GM12878 (cell line): Measurements from ENCODE around the gene GANAB. TPM values are rescaled to one million over a fixed set of nuclear protein-coding genes. Genes with fewer than 3 reads are reported as not detected.
A peak's percentile ranks its signal among the peaks of the same experiment; 100 is the strongest.

Experiments
- ATAC-seq: fragments of 200-7000 bp; cut with Tn5 transposase; 3 replicates; pipeline ENCODE4 v1.9.1; 2020; ENCODE audit warnings: mild to moderate bottlenecking, moderate library complexity
- Bru-seq: library from RNA; stranded (reverse); fragments of 400-500 nt; gene quantifications from one replicate; lab custom pipeline; 2021; lab: Mats Ljungman, UMichigan
- BruChase-seq, 2 experiments: library from RNA; stranded (reverse); fragments of 400-500 nt; gene quantifications; one replicate each; lab custom pipeline; 2021; lab: Mats Ljungman, UMichigan
- BruUV-seq: library from RNA; stranded (reverse); fragments of 400-500 nt; replicated peaks from 2 replicates; lab custom pipeline; 2021; lab: Mats Ljungman, UMichigan
- CTCF ChIA-PET: fragments of 300-600 bp; sonication (Branson Sonifier 250); formaldehyde crosslinking; extraction: SDS; loops from one replicate; lab custom pipeline; 2021; ENCODE audit warnings: inconsistent platforms; lab: Yijun Ruan, JAX
- POLR2A ChIA-PET: fragments of 350-600 bp; formaldehyde crosslinking; extraction: SDS; loops from one replicate; lab custom pipeline; 2021; ENCODE audit warnings: inconsistent platforms; lab: Charles Lee
- RAD21 ChIA-PET: fragments of 300-600 bp; sonication (Branson Sonifier 250); formaldehyde crosslinking; loops from one replicate; lab custom pipeline; 2023; ENCODE audit warnings: antibody characterized with exemption; ENCODE audit not compliant: unreplicated experiment; lab: Charles Lee
- SMC1A ChIA-PET: fragments of 300-600 bp; sonication (Branson Sonifier 250); formaldehyde crosslinking; loops from one replicate; lab custom pipeline; 2023; ENCODE audit not compliant: unreplicated experiment, uncharacterized antibody; lab: Charles Lee
- DNase-seq: peaks from one replicate; pipeline ENCODE4 v3.0.0-alpha.2; 2011; ENCODE audit warnings: low read depth, low spot score
- FAIRE-seq: peaks from 3 replicates; lab custom pipeline; 2011; peaks lifted over from hg19 to GRCh38; lab: Jason Lieb, UNC
- H2AFZ ChIP-seq: 2 replicates; pipeline ENCODE4 v1.6.0; 2011; ENCODE audit warnings: low read depth, low read length, control low read depth; ENCODE audit not compliant: control insufficient read depth
- H3K27ac ChIP-seq: 2 replicates; pipeline ENCODE4 v1.5.1; 2011; ENCODE audit warnings: control low read depth; ENCODE audit not compliant: control insufficient read depth, insufficient read depth
- H3K27me3 ChIP-seq, 2 experiments: replicated peaks in 1 of 2; 2 replicates each; pipeline versions ENCODE4 v1.6.0 to v1.6.1; 2011; ENCODE audit warnings: low read length in 1 of 2; ENCODE audit not compliant: control insufficient read depth in 2 of 2, insufficient read depth in 2 of 2
- H3K36me3 ChIP-seq, 2 experiments: 2 replicates each; pipeline ENCODE4 v1.5.1; 2011; ENCODE audit warnings: low read length in 1 of 2; ENCODE audit not compliant: control insufficient read depth in 2 of 2, insufficient read depth in 2 of 2
- H3K4me1 ChIP-seq: 2 replicates; pipeline ENCODE4 v1.6.1; 2011; ENCODE audit warnings: mild to moderate bottlenecking, low read length, moderate library complexity, mixed read lengths; ENCODE audit not compliant: control insufficient read depth, insufficient read depth
- H3K4me2 ChIP-seq: 2 replicates; pipeline ENCODE4 v1.6.0; 2011; ENCODE audit warnings: control low read depth; ENCODE audit not compliant: control insufficient read depth, insufficient read depth
- H3K4me3 ChIP-seq: fragments of 200-600 bp; sonication (generic); 2 replicates; pipeline ENCODE4 v1.5.1; 2016
- H3K79me2 ChIP-seq: 2 replicates; pipeline ENCODE4 v1.6.0; 2011; ENCODE audit warnings: low read length; ENCODE audit not compliant: control insufficient read depth, insufficient read depth
- H3K9ac ChIP-seq: 2 replicates; pipeline ENCODE4 v1.8.0; 2011; ENCODE audit warnings: low read length, control low read depth, mixed read lengths; ENCODE audit not compliant: control insufficient read depth, insufficient read depth
- H3K9me3 ChIP-seq: replicated peaks from 3 replicates; pipeline ENCODE4 v1.5.1; 2011; ENCODE audit warnings: mild to moderate bottlenecking, low read length; ENCODE audit not compliant: control insufficient read depth, insufficient read depth
- H4K20me1 ChIP-seq: 2 replicates; pipeline ENCODE4 v1.6.0; 2011; ENCODE audit not compliant: control insufficient read depth, insufficient read depth
- ASH2L ChIP-seq: fragments of 300-600, 200-600 bp; sonication (generic); IDR thresholded peaks from 2 replicates; pipeline ENCODE4 v1.6.1; 2017; ENCODE audit warnings: low read depth, mild to moderate bottlenecking, borderline replicate concordance
- HDAC2 ChIP-seq: fragments of 200-600 bp; sonication (generic); IDR thresholded peaks from 2 replicates; pipeline ENCODE4 v1.6.1; 2017
- JUND ChIP-seq: IDR thresholded peaks from 2 replicates; pipeline ENCODE4 v1.6.1; 2012; ENCODE audit warnings: low read depth, mild to moderate bottlenecking, low read length, improper control_type of control experiment, moderate library complexity
- KAT2A ChIP-seq: conservative IDR thresholded peaks from 2 replicates; pipeline ENCODE4 v1.6.1; 2011; ENCODE audit warnings: low read depth, low read length; ENCODE audit not compliant: control insufficient read depth
- MEF2A ChIP-seq: IDR thresholded peaks from 2 replicates; pipeline ENCODE4 v1.6.1; 2011; ENCODE audit warnings: low read depth, mild to moderate bottlenecking, low read length, moderate library complexity; ENCODE audit not compliant: insufficient read depth
- MYB ChIP-seq: fragments of 150-350 bp; IDR thresholded peaks from 2 replicates; pipeline ENCODE4 v1.6.1; 2014; ENCODE audit warnings: mild to moderate bottlenecking, low read depth, low read length, borderline replicate concordance
- NR2C1 ChIP-seq: fragments of 450-650 bp; IDR thresholded peaks from 2 replicates; pipeline ENCODE4 v1.6.1; 2017; ENCODE audit warnings: antibody characterized with exemption, mild to moderate bottlenecking, moderate library complexity
- POLR2A ChIP-seq: IDR thresholded peaks from 2 replicates; pipeline ENCODE4 v1.6.1; 2011; ENCODE audit warnings: low read depth, mild to moderate bottlenecking, low read length
- RBBP5 ChIP-seq: fragments of 200-600 bp; sonication (generic); conservative IDR thresholded peaks from 2 replicates; pipeline ENCODE4 v1.6.1; 2016
- TAF1 ChIP-seq: IDR thresholded peaks from 2 replicates; pipeline ENCODE4 v1.6.1; 2011; ENCODE audit warnings: mild to moderate bottlenecking, low read depth, low read length, borderline replicate concordance
- TCF7 ChIP-seq: IDR thresholded peaks from 2 replicates; pipeline ENCODE4 v1.6.1; 2014; ENCODE audit warnings: antibody characterized with exemption, borderline replicate concordance
- ZNF24 ChIP-seq: fragments of 450-650 bp; IDR thresholded peaks from 2 replicates; pipeline ENCODE4 v1.6.1; 2017; ENCODE audit warnings: antibody characterized with exemption, mild to moderate bottlenecking
- WGBS: methylation state at CpG from one replicate; pipeline ENCODE4 v1.1.6; 2016; ENCODE audit warnings: low lambda C conversion rate; ENCODE audit not compliant: insufficient replicate concordance, insufficient coverage; ENCODE audit errors: missing lambda C conversion rate; 5-methylcytosine and 5-hydroxymethylcytosine counted together
- in situ Hi-C: fragments of 300-500 bp; cut with MboI; formaldehyde crosslinking; loops from 9 replicates; pipeline ENCODE4 v1.14.3; 2018; ENCODE audit warnings: mixed read lengths
- intact Hi-C: fragments of 100-400 bp; cut with micrococcal nuclease; formaldehyde crosslinking; loops from one replicate; pipeline ENCODE4 v1.14.2; 2022; ENCODE audit not compliant: unreplicated experiment
- long read RNA-seq, 2 experiments: library from polyadenylated mRNA; unstranded; transcript quantifications; one replicate each; pipeline ENCODE4 v2.0.0, GENCODE V29; 2019 to 2020
- polyA minus RNA-seq, 3 experiments: library from RNA; depleted of rRNA, polyadenylated mRNA; stranded (reverse); fragments of >200 nt; gene quantifications; 2 replicates each; pipeline ENCODE4 v1.2.3, GENCODE V29; 2011
- polyA plus RNA-seq, 11 experiments: library from polyadenylated mRNA; depleted of rRNA in 4 of 11; unstranded in 6 of 11; stranded (reverse) in 5 of 11; fragments of >200 nt; fragmentation: Nextera tagmentation in 4 of 11; fragmentation: Illumina TruSeq in 1 of 11; extraction: Ambion mirVana in 4 of 11; extraction: Trizol in 1 of 11; gene quantifications; 1 replicate in 1 of 11; 2 replicates in 10 of 11; pipeline versions ENCODE4 v1.2.1 to v1.2.3, GENCODE V29; 2011 to 2016; ENCODE audit warnings: inconsistent platforms in 2 of 11, missing spikeins in 2 of 11, low read depth in 1 of 11
- total RNA-seq, 4 experiments: library from RNA; depleted of rRNA in 3 of 4; stranded (reverse); fragments of >200 nt in 3 of 4; fragmentation: Illumina TruSeq in 1 of 4; extraction: Trizol in 1 of 4; gene quantifications; 2 replicates each; pipeline versions ENCODE4 v1.2.1 to v1.2.3, GENCODE V29; 2013 to 2021
- TF ChIP-seq, protein P1 (sequence below): fragments of 450-650 bp; IDR thresholded peaks from 2 replicates; pipeline ENCODE4 v1.6.1; 2016; ENCODE audit warnings: mild to moderate bottlenecking
- TF ChIP-seq, protein P2 (sequence below): IDR thresholded peaks from 2 replicates; pipeline ENCODE4 v1.6.1; 2011; ENCODE audit warnings: mild to moderate bottlenecking, low read depth, low read length, moderate library complexity; ENCODE audit not compliant: insufficient replicate concordance
- TF ChIP-seq, protein P3 (sequence below): IDR thresholded peaks from 2 replicates; pipeline ENCODE4 v1.6.1; 2011; ENCODE audit warnings: low read depth, low read length, improper control_type of control experiment, borderline replicate concordance

Gene GANAB
- total RNA-seq (2013; cell fraction: nucleolus; rRNA removed): 108 and 115 TPM in 2 replicates
- 95.9 and 98.9 TPM in 2 replicates for total RNA-seq (2014; rRNA removed)
- 73.2 and 76.7 TPM in 2 replicates for total RNA-seq (2014; rRNA removed; fragmentation: Illumina TruSeq; extraction: Trizol)
- 161 and 175 TPM in 2 replicates for total RNA-seq (2021)
- 73.5 TPM for polyA plus RNA-seq (2011; ENCODE audit: low read depth)
- polyA plus RNA-seq (2011; rRNA removed): 93.6 and 153 TPM in 2 replicates
- 174 and 178 TPM in 2 replicates for polyA plus RNA-seq (2011; cell fraction: cytosol; rRNA removed)
- polyA plus RNA-seq (2011; cell fraction: nucleus; rRNA removed): 231 and 296 TPM in 2 replicates
- polyA plus RNA-seq (2012): 93.8 and 94.2 TPM in 2 replicates
- polyA plus RNA-seq (2014; fragmentation: Illumina TruSeq; extraction: Trizol): 134 and 140 TPM in 2 replicates
- 1 to 10 TPM; 4.5 to 6.4 TPM for polyA plus RNA-seq (2014; fragmentation: Nextera tagmentation; extraction: Ambion mirVana)
- polyA plus RNA-seq (2014; rRNA removed): 103 and 117 TPM in 2 replicates
- polyA plus RNA-seq (2016; fragmentation: Nextera tagmentation; extraction: Ambion mirVana): 100 to 1,000 TPM; 102 to 107 TPM
- polyA minus RNA-seq (2011; rRNA and poly(A)+ RNA removed): 142 and 193 TPM in 2 replicates
- polyA minus RNA-seq (2011; cell fraction: cytosol; rRNA and poly(A)+ RNA removed): 90.2 and 103 TPM in 2 replicates
- polyA minus RNA-seq (2011; cell fraction: nucleus; rRNA and poly(A)+ RNA removed): 51.0 and 53.8 TPM in 2 replicates
- percentile 82 among the genes with signal in this experiment for Bru-seq, nascent RNA
- percentile 96 among the genes with signal in this experiment for BruChase-seq, experiment 1, labeled RNA remaining after a 6-hour chase
- percentile 93 among the genes with signal in this experiment for BruChase-seq, experiment 2, labeled RNA remaining after a 2-hour chase
- long read RNA-seq, experiment 1, partial matches to known transcripts: 2 of 7 reads
- long read RNA-seq, experiment 1, other reads (novel, unspliced or antisense): 1 of 7 reads
- long read RNA-seq, experiment 2, partial matches to known transcripts: 1 of 3 reads
- long read RNA-seq, experiment 2, other reads (novel, unspliced or antisense): 2 of 3 reads

DNA sequence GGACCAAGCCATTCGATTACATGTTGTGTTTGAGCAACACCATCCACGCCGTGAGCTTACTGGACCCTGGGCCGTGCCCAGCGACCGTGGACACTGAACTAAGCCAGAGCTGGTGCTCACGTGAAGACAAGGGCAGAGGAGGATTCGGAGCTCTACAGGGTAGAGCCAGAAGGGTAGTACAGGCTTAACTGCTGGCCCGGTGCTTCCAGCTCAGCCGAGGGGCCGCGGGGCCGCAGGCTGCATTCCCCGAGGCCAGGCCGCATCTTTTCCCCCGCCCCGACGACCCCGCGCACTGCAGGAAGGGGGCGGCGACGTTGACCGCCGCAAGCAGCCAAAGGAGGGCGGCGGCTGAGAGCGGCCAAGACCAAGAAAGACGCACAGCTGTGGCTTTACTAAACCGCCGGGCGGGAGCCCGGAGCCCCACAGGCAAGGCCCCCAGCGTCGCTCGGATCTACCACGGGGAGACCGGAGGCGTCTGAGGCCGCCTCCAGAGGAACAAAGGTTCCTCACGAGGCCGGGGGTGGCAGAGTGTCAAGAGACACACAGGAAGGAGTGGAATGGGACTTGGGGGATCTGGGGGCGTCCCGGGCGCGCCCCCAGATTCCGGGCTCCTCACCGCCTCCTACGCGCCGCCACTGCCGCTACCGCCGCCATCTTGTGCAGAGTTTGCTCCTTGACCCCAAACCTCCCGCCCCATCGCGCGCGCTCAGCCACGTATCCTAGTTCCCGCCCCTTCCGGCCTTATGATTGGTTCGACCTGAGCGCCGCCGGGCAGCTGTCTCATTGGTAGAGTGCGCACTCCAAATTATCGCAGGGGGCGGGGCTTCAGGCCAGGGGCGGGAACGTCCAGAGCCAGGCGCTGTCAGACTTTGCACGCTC lies at the start of gene GANAB:
Gene GANAB (minus strand): TSS at position 668 of the 879 bp plus-strand sequence. CDS start 14 bp downstream, at position 654.
- Histone ChIP-seq H4K20me1 (no peaks in the 10 kb centered on the region; the same call in 1 of the 2 replicates), H3K79me2 (peaks cover 37% of the 10 kb centered on the region), H2AFZ (peak within 1 kb of the TSS; percentile 67), H3K9me3 (no peaks in the 10 kb centered on the region), H3K4me3 (peak within 1 kb of the TSS; percentile 98), H3K36me3 (peaks cover 10 to 13% of the 10 kb centered on the region in 2 experiments; a peak in 3 of 4 replicates), H3K4me1 (peaks cover 4% of the 10 kb centered on the region; the same call in 1 of the 2 replicates), H3K27me3 (no peaks in the 10 kb centered on the region), H3K27ac (peak within 1 kb of the TSS; percentile 93), H3K9ac (peak within 1 kb of the TSS; percentile 98), H3K4me2 (peak within 1 kb of the TSS; percentile 93)
- in situ Hi-C loops: no loop called here
- DNase-seq: peak; percentile 82
- FAIRE-seq: peak; percentile 74
- under 1% methylated on average over 71 of the region's 73 CpGs for WGBS
- TSS peak; percentile 75 for BruUV-seq
- POLR2A ChIA-PET: interaction anchor here (0.5 to 14.6 kb wide), 12 partner anchors 10 to 210 kb away, joined by 3 to 295 read pairs (median 6); partner anchors contain the start of genes B3GAT3, C11orf98, CSKMT and HNRNPUL2
- SMC1A ChIA-PET: interaction anchor here (1.2 to 3.1 kb wide), 4 partner anchors 9 to 81 kb away, joined by 3 to 9 read pairs (median 4); partner anchors contain the start of genes C11orf98, CSKMT, HNRNPUL2 and TTC9C
- CTCF ChIA-PET: interaction anchor here (0.8 to 1.6 kb wide), 4 partner anchors 19 to 55 kb away, joined by 3 to 7 read pairs (median 4); partner anchors contain the start of genes C11orf98, CSKMT and TUT1
- RAD21 ChIA-PET: interaction anchor here (0.6 to 1.6 kb wide), 6 partner anchors 19 to 222 kb away, joined by 3 to 9 read pairs (median 3); partner anchors contain the start of genes B3GAT3, C11orf98, CSKMT and LBHD1
- peak; percentile 99 for ATAC-seq
- intact Hi-C loops: loop anchor here (2.0 kb wide), 1 partner anchor 23 kb away; no protein-coding TSS in a partner anchor
- TF ChIP-seq JUND (no peak), KAT2A (no peak), POLR2A (peak; percentile 94), ZNF24 (no peak), ASH2L (peak; percentile 79; the same call in 1 of the 2 replicates), NR2C1 (peak; percentile 95), MEF2A (no peak), TAF1 (peak; percentile 94), TCF7 (no peak), MYB (no peak), RBBP5 (no peak), HDAC2 (no peak)
- TF ChIP-seq, protein P1, sequence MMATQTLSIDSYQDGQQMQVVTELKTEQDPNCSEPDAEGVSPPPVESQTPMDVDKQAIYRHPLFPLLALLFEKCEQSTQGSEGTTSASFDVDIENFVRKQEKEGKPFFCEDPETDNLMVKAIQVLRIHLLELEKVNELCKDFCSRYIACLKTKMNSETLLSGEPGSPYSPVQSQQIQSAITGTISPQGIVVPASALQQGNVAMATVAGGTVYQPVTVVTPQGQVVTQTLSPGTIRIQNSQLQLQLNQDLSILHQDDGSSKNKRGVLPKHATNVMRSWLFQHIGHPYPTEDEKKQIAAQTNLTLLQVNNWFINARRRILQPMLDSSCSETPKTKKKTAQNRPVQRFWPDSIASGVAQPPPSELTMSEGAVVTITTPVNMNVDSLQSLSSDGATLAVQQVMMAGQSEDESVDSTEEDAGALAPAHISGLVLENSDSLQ: peak; percentile 77
- TF ChIP-seq, protein P2, sequence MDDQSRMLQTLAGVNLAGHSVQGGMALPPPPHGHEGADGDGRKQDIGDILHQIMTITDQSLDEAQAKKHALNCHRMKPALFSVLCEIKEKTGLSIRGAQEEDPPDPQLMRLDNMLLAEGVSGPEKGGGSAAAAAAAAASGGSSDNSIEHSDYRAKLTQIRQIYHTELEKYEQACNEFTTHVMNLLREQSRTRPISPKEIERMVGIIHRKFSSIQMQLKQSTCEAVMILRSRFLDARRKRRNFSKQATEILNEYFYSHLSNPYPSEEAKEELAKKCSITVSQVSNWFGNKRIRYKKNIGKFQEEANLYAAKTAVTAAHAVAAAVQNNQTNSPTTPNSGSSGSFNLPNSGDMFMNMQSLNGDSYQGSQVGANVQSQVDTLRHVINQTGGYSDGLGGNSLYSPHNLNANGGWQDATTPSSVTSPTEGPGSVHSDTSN: no peak
- TF ChIP-seq, protein P3, sequence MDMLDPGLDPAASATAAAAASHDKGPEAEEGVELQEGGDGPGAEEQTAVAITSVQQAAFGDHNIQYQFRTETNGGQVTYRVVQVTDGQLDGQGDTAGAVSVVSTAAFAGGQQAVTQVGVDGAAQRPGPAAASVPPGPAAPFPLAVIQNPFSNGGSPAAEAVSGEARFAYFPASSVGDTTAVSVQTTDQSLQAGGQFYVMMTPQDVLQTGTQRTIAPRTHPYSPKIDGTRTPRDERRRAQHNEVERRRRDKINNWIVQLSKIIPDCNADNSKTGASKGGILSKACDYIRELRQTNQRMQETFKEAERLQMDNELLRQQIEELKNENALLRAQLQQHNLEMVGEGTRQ: no peak
